ENCODE measurements around the gene ZFHX3. TPM values are rescaled to one million over a fixed set of nuclear protein-coding genes. Genes with fewer than 3 reads are reported as not detected.

Gene ZFHX3
- total and polyA plus RNA-seq, 2 donors (not counting 1 experiment from before 2014, with no cell fraction given): 0.54 to 6.6 TPM

GRCh38 chr16:72960101-72960500 is 87.8 kb downstream of the ZFHX3 start:
- no peak for TF ChIP-seq CTCF (IDR thresholded peaks at IDR 0.05)
- no peak for TF ChIP-seq EZH2 (IDR thresholded peaks at IDR 0.05; ENCODE audit: borderline replicate concordance, insufficient read depth, low read depth, low read length, poor library complexity, severe bottlenecking)
- H3K27me3 ChIP-seq (replicated peaks in 1 of 4; ENCODE audit: control extremely low read depth in 1 of 4, control insufficient read depth in 3 of 4, insufficient read depth in 4 of 4, low read length in 3 of 4): no peaks in the 10 kb centered on the region
- no peak overlapping the region for H2AFZ ChIP-seq (ENCODE audit: insufficient read depth, low read depth, low read length, poor library complexity, severe bottlenecking)
- no peak overlapping the region for H3K4me2 ChIP-seq (replicated peaks; ENCODE audit: low read depth, low read length, poor library complexity, severe bottlenecking)
- H3K9ac ChIP-seq (ENCODE audit: low read length): no peak overlapping the region
- no peak overlapping the region for H3K27ac ChIP-seq (ENCODE audit: low read length in 2 of 2)
- Mint-ChIP-seq H3K27ac (no peak overlapping the region), H3K4me3 (no peak overlapping the region), H3K27me3 (no peaks in the 10 kb centered on the region), H3K9me3 (ENCODE audit: insufficient read depth) (no peaks in the 10 kb centered on the region), H3K4me1 (no peaks in the 10 kb centered on the region)
- CTCF ChIA-PET: no interaction called here
- no peaks in the 10 kb centered on the region for H4K20me1 ChIP-seq (ENCODE audit: control insufficient read depth, insufficient read depth, low read length, poor library complexity, severe bottlenecking)
- no peak overlapping the region for H3K4me3 ChIP-seq (ENCODE audit: control extremely low read depth in 1 of 5, extremely low read depth in 1 of 5, insufficient read depth in 1 of 5, low read depth in 2 of 5, low read length in 4 of 5)
- ATAC-seq (ENCODE audit: low read depth) (no peak), DNase-seq (no peak)
- no peaks in the 10 kb centered on the region for H3K79me2 ChIP-seq (ENCODE audit: control insufficient read depth, insufficient read depth, low read length)
- no peaks in the 10 kb centered on the region for H3K4me1 ChIP-seq (ENCODE audit: control insufficient read depth in 2 of 2, insufficient read depth in 2 of 2, low read length in 2 of 2)
- intact Hi-C loops (cut with micrococcal nuclease): no loop called here
- no peaks in the 10 kb centered on the region for H3K36me3 ChIP-seq (replicated peaks in 1 of 2; ENCODE audit: control extremely low read depth in 1 of 2, control insufficient read depth in 1 of 2, extremely low read depth in 1 of 2, insufficient read depth in 2 of 2, low read length in 1 of 2)
- POLR2A ChIA-PET: no interaction called here
- H3K9me3 ChIP-seq (ENCODE audit: control extremely low read depth in 1 of 3, control insufficient read depth in 2 of 3, insufficient read depth in 1 of 3, low read length in 2 of 3): peaks cover 0 to 21% (median 0%) of the 10 kb centered on the region in 3 donors
- 97% methylated on average over 20 of the region's 20 CpGs for WGBS (ENCODE audit: insufficient coverage)

- CTCF ChIA-PET: no interaction called here
- DNase-seq: no peak
- H3K27ac ChIP-seq (ENCODE audit: low read length in 2 of 2): no peak overlapping the region
- Mint-ChIP-seq H3K27ac (no peak overlapping the region), H3K4me1 (no peaks in the 10 kb centered on the region), H3K27me3 (no peaks in the 10 kb centered on the region), H3K4me3 (no peak overlapping the region), H3K9me3 (ENCODE audit: insufficient read depth) (no peaks in the 10 kb centered on the region)
- H3K4me3 ChIP-seq (ENCODE audit: control extremely low read depth in 1 of 5, extremely low read depth in 1 of 5, insufficient read depth in 1 of 5, low read depth in 2 of 5, low read length in 4 of 5): no peak overlapping the region
- no peak for ATAC-seq (ENCODE audit: low read depth)
- 97% methylated on average over 42 of the region's 46 CpGs for WGBS (ENCODE audit: insufficient coverage)
- no peaks in the 10 kb centered on the region for H3K36me3 ChIP-seq (replicated peaks in 1 of 2; ENCODE audit: control extremely low read depth in 1 of 2, control insufficient read depth in 1 of 2, extremely low read depth in 1 of 2, insufficient read depth in 2 of 2, low read length in 1 of 2)
- H3K79me2 ChIP-seq (ENCODE audit: control insufficient read depth, insufficient read depth, low read length): no peaks in the 10 kb centered on the region
- POLR2A ChIA-PET: no interaction called here
- H3K27me3 ChIP-seq (replicated peaks in 1 of 4; ENCODE audit: control extremely low read depth in 1 of 4, control insufficient read depth in 3 of 4, insufficient read depth in 4 of 4, low read length in 3 of 4): no peaks in the 10 kb centered on the region
- H3K4me2 ChIP-seq (replicated peaks; ENCODE audit: low read depth, low read length, poor library complexity, severe bottlenecking): no peak overlapping the region
- TF ChIP-seq EZH2 (IDR thresholded peaks at IDR 0.05; ENCODE audit: borderline replicate concordance, insufficient read depth, low read depth, low read length, poor library complexity, severe bottlenecking) (no peak), CTCF (IDR thresholded peaks at IDR 0.05) (no peak)
- no peaks in the 10 kb centered on the region for H4K20me1 ChIP-seq (ENCODE audit: control insufficient read depth, insufficient read depth, low read length, poor library complexity, severe bottlenecking)
- peaks cover 0 to 21% (median 0%) of the 10 kb centered on the region in 3 donors for H3K9me3 ChIP-seq (ENCODE audit: control extremely low read depth in 1 of 3, control insufficient read depth in 2 of 3, insufficient read depth in 1 of 3, low read length in 2 of 3)
- intact Hi-C loops (cut with micrococcal nuclease): no loop called here
- no peaks in the 10 kb centered on the region for H3K4me1 ChIP-seq (ENCODE audit: control insufficient read depth in 2 of 2, insufficient read depth in 2 of 2, low read length in 2 of 2)
- no peak overlapping the region for H2AFZ ChIP-seq (ENCODE audit: insufficient read depth, low read depth, low read length, poor library complexity, severe bottlenecking)
- no peak overlapping the region for H3K9ac ChIP-seq (ENCODE audit: low read length)
Measured at GRCh38 chr16:72959301-72959996, 88.5 kb downstream of the ZFHX3 start.

All from B cell (primary cell).